Smooth muscle cell (in vitro differentiated cells): Measurements from ENCODE around the gene KDM5C. TPM values are rescaled to one million over a fixed set of nuclear protein-coding genes. Genes with fewer than 3 reads are reported as not detected.

Source experiments
- DNase-seq: peaks from one replicate; lab custom pipeline; 2025; ENCODE audit not compliant: unreplicated experiment; lab: John Stamatoyannopoulos, UW
- H2AFZ ChIP-seq: fragments of 200-600 bp; sonication (generic); 2 replicates; pipeline ENCODE4 v1.6.0; 2016; ENCODE audit warnings: antibody characterized with exemption, low read depth, mild to moderate bottlenecking
- H3F3A ChIP-seq: fragments of 200-600 bp; sonication (generic); 2 replicates; pipeline ENCODE4 v1.6.0; 2017; ENCODE audit warnings: antibody characterized with exemption, low read depth
- H3K27ac ChIP-seq: fragments of 200-600 bp; sonication (generic); 2 replicates; pipeline ENCODE4 v1.5.1; 2016; ENCODE audit warnings: low read depth, mild to moderate bottlenecking
- H3K27me3 ChIP-seq: fragments of 200-600 bp; sonication (generic); 2 replicates; pipeline ENCODE4 v1.6.1; 2016; ENCODE audit warnings: low read depth, mild to moderate bottlenecking
- H3K36me3 ChIP-seq: fragments of 200-600 bp; sonication (generic); 2 replicates; pipeline ENCODE4 v1.5.1; 2016; ENCODE audit warnings: low read depth
- H3K4me1 ChIP-seq: fragments of 200-600 bp; sonication (generic); 2 replicates; pipeline ENCODE4 v1.5.1; 2016; ENCODE audit warnings: low read depth
- H3K4me2 ChIP-seq: fragments of 200-600 bp; sonication (generic); 2 replicates; pipeline ENCODE4 v1.6.0; 2016; ENCODE audit warnings: mild to moderate bottlenecking
- H3K4me3 ChIP-seq: fragments of 200-600 bp; sonication (generic); 2 replicates; pipeline ENCODE4 v1.5.1; 2016; ENCODE audit warnings: mild to moderate bottlenecking
- H3K79me2 ChIP-seq: fragments of 200-600 bp; sonication (generic); 2 replicates; pipeline ENCODE4 v1.6.0; 2016; ENCODE audit warnings: low read depth, mild to moderate bottlenecking
- H3K9ac ChIP-seq: fragments of 200-600 bp; sonication (generic); 2 replicates; pipeline ENCODE4 v1.6.0; 2016; ENCODE audit warnings: low read depth
- H3K9me3 ChIP-seq: fragments of 200-600 bp; sonication (generic); replicated peaks from 2 replicates; pipeline ENCODE4 v1.5.1; 2016; ENCODE audit warnings: low read depth
- H4K20me1 ChIP-seq: fragments of 200-600 bp; sonication (generic); 2 replicates; pipeline ENCODE4 v1.6.0; 2016; ENCODE audit warnings: low read depth
- WGBS: methylation state at CpG from one replicate; pipeline ENCODE4 v1.1.7; 2016; ENCODE audit warnings: low lambda C conversion rate; 5-methylcytosine and 5-hydroxymethylcytosine counted together
- microRNA-seq: library from miRNA; unstranded; fragments of <30 nt; microRNA quantifications from one replicate; pipeline ENCODE4, GENCODE V29; 2016; ENCODE audit warnings: borderline number of aligned reads
- polyA plus RNA-seq: library from polyadenylated mRNA; unstranded; fragments of >200 nt; fragmentation: Nextera tagmentation; extraction: Ambion mirVana; gene quantifications from 2 replicates; pipeline ENCODE4 v1.2.1, GENCODE V29; 2016
- small RNA-seq: library from RNA; depleted of rRNA; stranded (forward); fragments of <200 nt; gene quantifications from one replicate; pipeline ENCODE3, GENCODE V24; 2014
- total RNA-seq: library from RNA; depleted of rRNA; stranded (reverse); fragments of >200 nt; gene quantifications from 2 replicates; pipeline ENCODE4 v1.2.3, GENCODE V29; 2014
- TF ChIP-seq, protein P1 (sequence below): fragments of 200-600 bp; sonication (generic); IDR thresholded peaks from 2 replicates; pipeline ENCODE4 v1.5.1; 2017; ENCODE audit warnings: borderline replicate concordance, mild to moderate bottlenecking, antibody characterized with exemption; ENCODE audit not compliant: insufficient read depth, poor library complexity, severe bottlenecking

Gene KDM5C
- total and polyA plus RNA-seq, 2 experiments from 2014 or later, result 80.2 to 191 TPM

DNA sequence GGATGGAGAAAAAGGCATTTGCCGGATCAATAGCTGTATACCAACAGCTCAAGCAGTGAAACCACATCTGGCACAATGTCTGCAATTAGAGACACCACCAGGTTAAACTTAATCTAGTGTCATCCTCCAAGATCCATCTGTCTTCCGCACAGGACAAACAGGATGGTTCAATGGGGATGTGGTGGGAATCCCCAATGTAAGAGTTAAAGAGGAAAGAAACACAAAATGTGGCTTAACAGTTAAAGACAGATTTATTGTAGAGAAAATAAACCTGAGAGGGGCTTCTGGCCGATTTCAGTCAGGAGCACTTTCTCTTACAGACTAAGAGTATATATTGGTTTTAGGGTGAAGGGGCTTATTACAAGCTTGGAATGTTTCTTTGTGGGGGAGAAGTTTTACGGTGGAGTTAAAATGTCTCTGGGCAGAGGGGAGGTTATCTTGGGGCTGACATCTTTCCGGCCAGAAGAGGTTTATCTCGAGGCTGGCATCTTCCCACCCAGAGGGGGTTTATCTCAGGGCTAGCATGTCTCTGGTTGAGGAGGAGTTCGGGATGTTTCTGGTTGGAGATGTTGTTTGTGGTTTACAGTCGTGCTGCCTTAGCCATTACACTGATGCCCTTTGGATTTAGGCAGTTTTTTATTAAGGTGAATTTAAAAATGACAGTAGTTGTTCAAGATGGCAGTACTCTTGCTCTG lies 69.3 kb downstream of the KDM5C start:
- Histone ChIP-seq H3K27me3 (no peaks in the 10 kb centered on the region), H3K4me1 (no peaks in the 10 kb centered on the region), H3K4me2 (no peak overlapping the region), H3K4me3 (no peak overlapping the region), H2AFZ (no peak overlapping the region), H4K20me1 (no peaks in the 10 kb centered on the region), H3F3A (no peaks in the 10 kb centered on the region), H3K27ac (no peak overlapping the region), H3K79me2 (no peaks in the 10 kb centered on the region), H3K9ac (no peak overlapping the region), H3K9me3 (no peaks in the 10 kb centered on the region), H3K36me3 (no peaks in the 10 kb centered on the region)
- TF ChIP-seq, protein P1, sequence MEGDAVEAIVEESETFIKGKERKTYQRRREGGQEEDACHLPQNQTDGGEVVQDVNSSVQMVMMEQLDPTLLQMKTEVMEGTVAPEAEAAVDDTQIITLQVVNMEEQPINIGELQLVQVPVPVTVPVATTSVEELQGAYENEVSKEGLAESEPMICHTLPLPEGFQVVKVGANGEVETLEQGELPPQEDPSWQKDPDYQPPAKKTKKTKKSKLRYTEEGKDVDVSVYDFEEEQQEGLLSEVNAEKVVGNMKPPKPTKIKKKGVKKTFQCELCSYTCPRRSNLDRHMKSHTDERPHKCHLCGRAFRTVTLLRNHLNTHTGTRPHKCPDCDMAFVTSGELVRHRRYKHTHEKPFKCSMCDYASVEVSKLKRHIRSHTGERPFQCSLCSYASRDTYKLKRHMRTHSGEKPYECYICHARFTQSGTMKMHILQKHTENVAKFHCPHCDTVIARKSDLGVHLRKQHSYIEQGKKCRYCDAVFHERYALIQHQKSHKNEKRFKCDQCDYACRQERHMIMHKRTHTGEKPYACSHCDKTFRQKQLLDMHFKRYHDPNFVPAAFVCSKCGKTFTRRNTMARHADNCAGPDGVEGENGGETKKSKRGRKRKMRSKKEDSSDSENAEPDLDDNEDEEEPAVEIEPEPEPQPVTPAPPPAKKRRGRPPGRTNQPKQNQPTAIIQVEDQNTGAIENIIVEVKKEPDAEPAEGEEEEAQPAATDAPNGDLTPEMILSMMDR, result no peak
- no peak for DNase-seq
- 72% methylated on average over 8 of the region's 8 CpGs for WGBS

DNA sequence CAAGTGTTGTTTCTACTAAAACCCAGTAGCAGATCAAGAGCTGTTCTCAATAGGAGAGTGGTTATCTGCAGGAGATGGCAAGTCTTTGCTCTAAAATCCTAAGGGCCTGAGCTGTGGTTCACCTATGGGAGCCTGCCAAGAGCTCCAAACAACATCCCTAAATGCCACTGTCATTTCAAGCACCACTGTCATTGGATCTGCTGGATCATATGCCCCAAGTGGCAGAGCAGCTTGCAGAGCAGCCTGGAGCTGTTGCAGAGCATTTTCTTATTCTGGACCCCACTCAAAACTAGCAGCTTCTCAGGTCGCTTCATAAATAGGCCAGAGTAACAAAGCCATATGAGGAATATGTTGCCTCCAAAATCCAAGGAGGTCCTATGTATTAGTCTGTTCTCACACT lies 71.4 kb downstream of the KDM5C start:
- H3K4me1 ChIP-seq, result no peaks in the 10 kb centered on the region
- no peak overlapping the region for H3K9ac ChIP-seq
- no peaks in the 10 kb centered on the region for H4K20me1 ChIP-seq
- no peaks in the 10 kb centered on the region for H3F3A ChIP-seq
- TF ChIP-seq, protein P1, result no peak
- no peak overlapping the region for H3K4me3 ChIP-seq
- no peaks in the 10 kb centered on the region for H3K36me3 ChIP-seq
- no peaks in the 10 kb centered on the region for H3K27me3 ChIP-seq
- WGBS, result 64% methylated on average over 1 of the region's 1 CpG
- H3K9me3 ChIP-seq, result no peaks in the 10 kb centered on the region
- no peak overlapping the region for H2AFZ ChIP-seq
- DNase-seq, result no peak
- no peaks in the 10 kb centered on the region for H3K79me2 ChIP-seq
- H3K4me2 ChIP-seq, result no peak overlapping the region
- no peak overlapping the region for H3K27ac ChIP-seq

Small RNA genes within 50 kb of the gene (microRNA-seq; reads per million reads assigned to microRNA genes)
- gene MIR6894 (9.9 reads per million, percentile 13 among the genes with 10 or more reads in this experiment), gene MIR6895 (2.3 reads per million)

Small RNA genes within 50 kb of the gene (small RNA-seq; reads per million reads assigned to genes)
- gene AL139396.1 (not detected), gene MIR6894 (0.16 reads per million), gene MIR6895 (0.42 reads per million, percentile 13 among the genes with 10 or more reads in this experiment)

Other genes with a start within 250 kb of the KDM5C start
- 3.9 and 5.5 TPM in 2 replicates for gene GPR173, start 176.4 kb downstream of the KDM5C start, total RNA-seq
- gene GPR173, start 176.4 kb downstream of the KDM5C start, polyA plus RNA-seq, result 0.63 and 1.8 TPM in 2 replicates
- 37.7 and 38.1 TPM in 2 replicates for gene TSPYL2, start 142.8 kb downstream of the KDM5C start, total RNA-seq
- gene TSPYL2, start 142.8 kb downstream of the KDM5C start, polyA plus RNA-seq, result 50.7 and 64.1 TPM in 2 replicates
- 6.1 and 7.9 TPM in 2 replicates for gene KANTR, start 131.1 kb downstream of the KDM5C start, total RNA-seq
- gene KANTR, start 131.1 kb downstream of the KDM5C start, polyA plus RNA-seq, result 2.6 and 4.6 TPM in 2 replicates
- 3.8 and 6.9 TPM in 2 replicates for gene IQSEC2, start 56.4 kb upstream of the KDM5C start, total RNA-seq
- 4.2 and 5.2 TPM in 2 replicates for gene IQSEC2, start 56.4 kb upstream of the KDM5C start, polyA plus RNA-seq
- gene SMC1A, start 197.4 kb upstream of the KDM5C start, total RNA-seq, result 19.7 and 22.2 TPM in 2 replicates
- 18.1 and 18.3 TPM in 2 replicates for gene SMC1A, start 197.4 kb upstream of the KDM5C start, polyA plus RNA-seq
- 0.54 and 1.4 TPM in 2 replicates for gene RIBC1, start 197.7 kb upstream of the KDM5C start, total RNA-seq
- 0.16 TPM in 1 of 2 replicates, not detected in the other for gene RIBC1, start 197.7 kb upstream of the KDM5C start, polyA plus RNA-seq
- gene HSD17B10, start 209.2 kb upstream of the KDM5C start, total RNA-seq, result 42.4 and 48.6 TPM in 2 replicates
- 90.0 and 92.2 TPM in 2 replicates for gene HSD17B10, start 209.2 kb upstream of the KDM5C start, polyA plus RNA-seq